GM19351 (cell line): ENCODE measurements around the gene PRICKLE2.

Experiments
- ATAC-seq: cut with Tn5 transposase; IDR thresholded peaks from one replicate; pipeline ENCODE4 v1.9.1; 2021; ENCODE audit warnings: mild to moderate bottlenecking, moderate library complexity; ENCODE audit not compliant: unreplicated experiment

PRICKLE2 gene

DNA sequence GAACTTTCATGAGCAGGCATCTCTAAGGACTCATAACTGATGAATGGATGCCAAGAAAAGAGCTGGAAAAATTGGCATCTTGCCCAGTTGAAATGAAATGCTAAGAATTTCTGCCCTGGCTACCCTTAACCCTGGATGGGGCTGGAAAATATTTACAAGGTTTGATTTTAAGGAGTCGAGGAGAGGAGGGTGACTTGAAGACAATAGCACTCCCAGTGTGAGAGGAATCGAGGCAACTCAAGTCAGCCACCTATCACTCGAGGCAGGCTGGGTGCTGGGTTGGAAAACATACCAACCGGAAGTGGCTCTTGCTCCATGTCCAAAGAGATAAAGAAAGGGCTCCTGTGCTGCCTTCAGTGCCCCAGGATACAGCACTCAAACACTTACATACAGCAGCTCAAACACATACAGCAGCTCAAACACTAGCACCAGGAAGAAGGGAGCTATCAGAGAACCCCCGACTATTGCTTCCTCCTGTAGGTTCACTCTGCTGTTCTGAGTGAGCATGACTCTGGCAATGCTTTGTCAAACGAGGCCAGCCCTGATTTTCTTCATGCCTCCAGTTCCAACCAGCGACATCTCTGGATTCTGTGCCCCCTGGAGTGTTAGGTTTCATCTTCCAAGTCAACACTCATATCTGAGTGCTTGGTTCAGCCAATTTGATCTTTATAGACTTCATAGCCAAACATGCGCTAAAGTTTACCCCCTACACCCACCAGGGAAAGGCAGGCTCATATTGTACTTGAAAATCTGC, 4.9 kb downstream of the PRICKLE2 start:
- no peak for ATAC-seq

DNA sequence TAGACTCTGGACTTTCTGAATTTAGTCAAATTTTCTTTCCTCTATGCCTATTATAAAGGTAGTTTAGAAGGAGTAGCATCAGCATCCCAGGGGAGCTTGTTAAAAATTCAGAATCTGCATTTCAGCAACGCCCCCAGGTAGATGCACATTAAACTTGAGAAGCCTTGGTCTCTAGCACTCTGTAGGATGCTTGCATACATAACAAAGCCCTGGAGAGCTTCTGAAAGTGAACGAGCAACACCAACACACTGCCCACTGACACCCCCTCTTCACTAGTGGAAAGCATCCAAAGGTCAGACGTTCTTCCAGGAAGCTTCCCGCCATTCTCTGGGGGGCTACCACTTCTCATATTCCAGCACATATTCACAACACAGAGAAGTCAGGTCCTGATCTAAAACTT, 6.5 kb downstream of the PRICKLE2 start:
- ATAC-seq = no peak

DNA sequence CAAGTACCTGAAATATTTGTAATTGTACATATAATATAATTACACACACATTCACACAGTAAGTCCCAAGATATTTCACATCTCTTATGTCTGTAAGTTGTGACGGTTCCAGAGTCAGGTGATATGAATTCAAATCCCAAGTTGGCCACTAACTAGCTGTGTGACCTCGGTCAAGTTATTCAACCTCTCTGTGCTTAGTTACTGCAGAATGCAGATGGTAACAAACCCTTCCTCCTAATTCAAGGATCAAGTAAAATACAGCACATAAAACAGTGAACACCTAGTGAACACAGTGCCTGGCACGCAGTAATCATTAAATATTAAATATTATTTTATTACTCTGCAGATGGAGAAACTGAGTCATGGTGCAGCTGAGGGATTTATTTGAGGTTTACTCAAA, 6.9 kb downstream of the PRICKLE2 start:
- no peak for ATAC-seq

DNA sequence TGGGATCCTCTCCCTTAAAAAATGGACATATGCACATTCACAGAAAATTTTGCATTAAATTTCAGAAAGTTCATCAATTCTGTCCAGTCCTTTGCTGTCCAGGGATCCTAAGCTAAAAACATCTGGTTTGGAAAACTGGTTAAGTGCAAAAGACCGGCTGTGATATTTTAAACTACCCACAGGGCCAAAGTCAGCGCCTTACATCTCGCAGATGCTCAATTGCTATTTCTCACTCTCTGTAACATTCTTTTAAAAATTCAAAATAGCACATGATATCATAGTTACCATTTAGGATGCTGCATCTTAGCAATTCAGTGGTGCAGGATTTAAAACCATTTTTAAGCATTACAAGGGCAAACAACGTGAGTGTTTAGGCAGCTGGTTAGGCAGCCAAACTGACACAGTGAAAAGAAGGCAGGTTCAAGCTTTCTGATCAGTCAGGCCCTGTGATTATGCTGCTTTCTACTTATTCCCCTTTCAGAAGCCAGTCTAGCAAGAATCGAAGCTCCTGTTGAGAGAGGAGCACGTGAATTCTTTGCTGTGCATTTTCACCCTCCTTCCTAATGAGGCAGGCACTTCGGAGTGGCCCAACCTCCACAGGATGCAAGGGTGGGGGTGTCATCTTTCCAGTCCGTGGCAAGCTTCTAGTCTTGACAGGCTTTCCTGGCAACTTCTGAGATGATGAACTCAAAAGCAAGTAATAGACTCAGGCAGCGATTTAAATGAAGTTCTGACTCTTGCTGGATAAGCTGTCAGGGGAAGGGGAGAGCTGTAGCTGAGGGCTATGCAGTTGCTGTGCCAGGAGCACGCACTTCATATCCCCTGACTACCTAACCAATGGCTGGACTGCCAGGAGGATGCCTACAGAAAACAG, 8.8 kb downstream of the PRICKLE2 start:
- no peak for ATAC-seq

DNA sequence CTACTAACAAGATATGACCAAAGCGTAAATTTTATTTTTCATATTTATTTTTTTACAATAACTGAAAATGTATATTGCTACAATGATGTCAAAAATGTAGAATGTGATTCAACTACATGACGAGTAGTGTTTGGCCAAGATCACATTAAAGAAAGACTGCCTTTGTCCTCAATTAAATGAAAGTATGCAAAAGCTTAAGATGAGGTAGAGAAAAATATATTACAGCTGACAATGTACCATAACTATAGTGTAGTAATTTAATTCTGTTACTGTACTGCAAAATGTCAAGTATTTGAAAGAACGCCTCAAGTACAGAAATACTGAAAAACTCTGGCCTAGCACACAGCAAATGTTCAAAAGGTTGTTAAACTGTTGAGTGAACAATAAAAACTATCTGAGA, 9.7 kb downstream of the PRICKLE2 start:
- ATAC-seq = no peak

DNA sequence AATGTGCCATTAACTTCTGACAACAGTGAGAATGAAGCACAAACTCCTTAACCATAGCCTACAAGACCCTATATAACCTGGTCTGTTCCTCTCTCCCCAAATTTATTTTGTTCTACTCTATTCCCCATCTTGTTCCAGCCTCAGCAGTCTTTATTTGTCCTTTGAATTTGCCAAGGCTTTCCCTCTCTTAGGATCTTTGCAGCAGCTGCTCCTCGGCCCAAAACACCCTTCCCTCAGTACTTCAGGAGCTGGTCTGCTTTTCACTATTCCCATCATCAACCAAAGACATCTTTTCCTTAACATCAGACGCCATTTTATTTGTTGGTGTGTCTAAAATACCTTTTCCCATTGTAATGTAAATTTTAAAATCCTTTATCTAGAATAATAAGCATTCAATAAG, 10.2 kb downstream of the PRICKLE2 start:
- no peak for ATAC-seq

DNA sequence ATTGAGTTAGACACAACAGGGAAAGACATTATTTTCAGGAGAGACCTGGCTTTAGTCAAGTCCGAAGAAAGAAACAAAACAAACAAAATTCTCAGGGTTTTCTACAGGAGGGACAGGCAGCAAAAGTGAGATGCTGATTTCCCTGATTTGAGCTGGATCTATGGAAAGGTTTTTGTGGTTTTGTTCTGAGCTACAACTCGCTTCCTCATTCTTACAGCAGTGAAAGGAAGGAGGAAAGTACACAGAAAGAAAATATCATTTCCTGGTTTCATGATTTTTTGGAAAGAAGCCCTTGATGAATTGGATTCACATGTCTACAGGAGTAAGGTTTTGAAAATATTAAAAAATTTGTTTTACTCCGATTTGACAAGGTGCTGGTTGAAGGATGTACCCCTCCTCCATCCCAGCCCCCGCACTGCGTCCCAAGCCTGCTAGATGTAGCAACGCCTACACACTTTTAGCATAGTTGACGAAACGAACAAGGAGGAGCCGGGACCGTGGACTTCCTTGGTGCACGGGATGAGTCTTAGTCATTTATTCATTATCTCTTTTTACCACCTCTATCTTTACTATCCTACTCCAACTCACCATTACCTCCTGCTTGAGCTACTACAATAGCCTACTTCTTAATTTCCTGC, 10.8 kb downstream of the PRICKLE2 start:
- no peak for ATAC-seq

DNA sequence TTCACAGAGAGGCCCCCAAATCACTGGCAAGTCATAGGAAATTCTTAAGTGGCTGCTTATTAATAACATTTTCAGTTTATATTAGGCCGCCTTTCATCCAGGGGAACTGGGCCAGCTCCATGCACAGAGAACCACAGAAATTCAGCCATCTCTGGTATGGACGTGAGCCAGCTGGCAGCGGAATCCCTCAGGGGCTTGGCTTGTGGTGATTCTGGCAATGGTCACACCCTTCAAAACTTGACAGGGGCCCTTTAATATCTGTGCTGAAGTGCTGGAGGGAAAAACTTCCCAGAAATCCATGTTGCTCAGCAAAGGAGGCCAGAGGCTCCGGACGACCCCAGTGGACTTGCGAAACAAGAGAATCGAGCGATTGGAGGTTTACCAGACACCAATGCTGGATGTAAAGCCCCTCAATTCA, 11.3 kb downstream of the PRICKLE2 start:
- no peak for ATAC-seq

DNA sequence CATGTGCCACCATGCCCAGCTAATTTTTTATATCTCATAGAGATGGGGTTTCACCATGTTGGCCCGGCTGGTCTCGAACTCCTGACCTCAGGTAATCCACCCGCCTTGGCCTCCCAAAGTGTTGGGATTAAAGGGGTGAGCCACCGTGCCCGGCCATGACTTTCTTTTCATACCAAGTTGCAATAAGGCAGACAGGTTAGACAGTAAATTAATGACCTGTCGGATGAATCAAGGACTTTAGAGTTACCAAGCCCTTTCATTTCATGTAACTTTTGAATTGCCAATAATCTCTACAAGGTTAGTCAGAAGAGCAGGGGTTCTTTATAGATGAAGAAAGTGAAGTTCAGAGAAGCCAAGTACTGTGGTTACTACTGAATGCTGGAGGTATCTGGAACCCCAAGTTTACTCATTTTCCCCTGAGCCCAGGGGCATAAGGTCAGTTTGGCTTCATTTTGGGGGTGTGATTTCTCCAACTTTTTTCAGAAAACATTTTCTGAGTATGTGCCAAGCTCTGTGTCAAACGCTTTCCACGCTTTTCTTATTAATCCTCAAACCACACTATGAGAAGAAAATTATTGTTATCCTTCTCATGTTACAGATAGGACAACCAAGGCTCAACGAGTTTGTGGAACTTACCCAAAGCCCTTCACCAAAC, 11.9 kb downstream of the PRICKLE2 start:
- no peak for ATAC-seq

DNA sequence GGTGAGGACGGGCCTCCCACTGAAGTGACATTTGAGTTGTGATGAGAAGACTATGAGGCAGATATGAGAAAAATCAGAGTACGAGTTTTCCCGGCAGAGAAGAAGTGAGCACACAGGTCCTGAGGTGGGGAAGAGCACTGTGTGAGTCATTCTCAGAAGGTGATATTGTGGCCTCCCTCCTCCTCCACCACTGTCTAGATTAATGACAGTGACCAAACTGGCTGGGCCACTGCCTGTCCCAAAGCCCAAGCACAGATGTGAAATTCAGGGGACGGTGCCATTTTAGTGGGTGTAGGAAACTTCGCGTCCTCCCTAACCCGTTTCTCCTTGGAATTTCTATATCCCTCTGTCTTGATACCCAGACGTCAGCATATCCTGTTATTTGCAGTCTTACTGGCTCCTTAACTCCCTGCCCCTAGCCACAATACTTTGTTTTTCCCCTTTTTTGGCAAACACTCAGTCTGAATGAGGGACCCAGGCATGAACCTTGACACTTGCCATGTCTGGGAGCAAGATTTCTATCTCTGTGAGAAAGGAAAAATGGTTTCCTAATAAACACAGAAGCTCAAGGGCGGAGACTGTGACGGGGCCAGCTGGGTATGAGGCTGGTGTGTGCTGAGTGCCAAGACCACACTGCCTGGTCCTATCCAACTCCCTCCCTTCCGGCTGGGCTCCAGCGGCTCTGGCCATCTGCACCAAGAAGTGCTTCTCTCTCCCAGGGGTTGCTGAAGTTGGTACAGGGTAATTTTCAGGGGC, 15.2 kb downstream of the PRICKLE2 start:
- no peak for ATAC-seq

DNA sequence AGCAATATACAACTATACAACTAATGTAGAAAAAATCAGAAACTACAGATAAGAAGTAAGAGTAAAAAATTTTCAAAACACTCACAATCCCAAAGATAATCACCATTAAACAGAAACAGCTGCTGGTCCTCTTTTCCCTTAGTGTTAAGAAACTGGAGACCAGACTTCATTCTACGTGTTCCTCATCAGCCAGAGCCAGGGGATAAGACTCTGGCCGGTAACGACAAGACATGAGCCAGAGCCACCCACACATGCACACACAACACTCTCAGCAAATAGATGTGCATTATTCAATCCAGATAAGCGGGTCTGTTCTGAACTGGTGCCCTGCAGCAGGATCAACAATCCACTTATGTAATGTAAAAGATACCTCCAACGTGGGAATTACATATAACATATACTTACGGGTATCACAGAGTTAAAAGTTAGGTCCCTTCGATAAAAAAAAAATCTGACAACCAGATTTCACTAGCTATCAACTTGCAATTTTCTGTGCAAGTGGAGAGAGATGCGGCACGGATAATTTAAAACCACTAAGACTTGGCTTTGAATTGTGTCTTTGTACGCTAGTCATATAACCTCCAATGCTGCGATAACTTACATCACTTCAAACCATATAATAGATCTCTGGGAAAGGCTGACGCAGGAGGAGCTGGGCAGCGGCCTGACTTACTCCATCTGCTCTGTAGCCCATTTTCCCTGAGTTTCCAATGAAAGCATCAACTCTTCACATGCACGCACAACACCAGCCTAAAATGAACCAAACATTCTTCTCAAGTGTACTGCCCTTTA, 17.8 kb downstream of the PRICKLE2 start:
- no peak for ATAC-seq

DNA sequence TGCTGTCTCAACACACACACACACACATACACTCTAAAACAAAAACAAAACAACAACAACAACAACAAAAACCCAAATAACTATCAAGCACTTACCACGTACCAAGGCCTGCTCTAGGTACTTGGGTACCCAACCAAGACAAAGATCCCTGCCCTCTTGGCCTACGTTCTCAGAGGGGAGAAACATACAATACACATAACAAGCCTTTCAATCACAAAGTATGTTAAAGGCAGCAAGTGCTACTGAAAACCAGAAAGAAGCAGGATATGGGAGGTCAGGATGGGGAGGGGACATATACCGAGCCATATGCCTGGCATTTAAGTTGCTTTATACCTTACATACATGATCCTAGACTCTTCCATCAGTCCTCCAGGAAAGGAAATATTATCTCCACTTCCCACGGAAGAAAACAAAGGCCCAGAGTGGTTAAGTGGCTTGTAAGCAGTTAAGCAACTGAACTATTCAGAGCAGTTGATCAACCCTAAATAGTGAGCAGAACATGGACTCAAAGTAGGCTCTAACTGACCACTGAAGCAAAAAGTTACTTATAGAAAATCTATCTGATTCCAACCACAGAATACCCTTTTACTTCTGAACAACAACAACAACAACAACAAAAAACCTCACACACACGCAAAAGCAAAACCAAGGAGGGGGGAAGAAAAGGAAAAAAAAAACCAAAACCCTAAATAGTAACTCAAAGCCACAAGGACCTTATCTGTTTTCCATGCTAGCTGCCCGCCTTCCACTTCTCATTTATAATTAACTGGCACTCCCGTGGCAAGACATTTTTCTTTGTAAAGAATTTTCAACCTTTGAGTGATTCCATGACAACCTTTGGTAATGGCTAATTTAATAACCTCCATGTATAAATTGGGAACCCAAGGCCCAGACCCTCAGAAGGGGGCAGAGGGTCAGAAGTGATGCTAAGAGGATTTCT, 21.0 kb downstream of the PRICKLE2 start:
- no peak for ATAC-seq

DNA sequence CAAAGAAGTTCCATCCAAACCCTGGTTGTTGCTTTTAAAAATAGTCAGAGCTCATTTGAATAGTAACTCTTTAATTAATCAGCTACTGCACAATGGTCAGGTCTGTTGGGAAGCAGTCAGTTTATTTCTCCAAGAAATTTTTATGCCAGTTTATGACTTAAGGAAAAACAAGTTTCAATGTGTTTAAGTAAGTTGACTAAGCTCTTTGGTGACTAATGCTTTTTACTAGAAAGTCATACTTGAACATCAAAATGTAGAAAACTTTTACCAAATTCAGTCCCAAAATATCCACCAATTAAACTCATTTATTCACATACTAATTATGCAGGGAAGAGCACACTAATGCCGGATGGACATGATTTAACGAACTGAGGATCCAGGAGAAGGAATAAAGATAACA, 22.1 kb downstream of the PRICKLE2 start:
- ATAC-seq = no peak

DNA sequence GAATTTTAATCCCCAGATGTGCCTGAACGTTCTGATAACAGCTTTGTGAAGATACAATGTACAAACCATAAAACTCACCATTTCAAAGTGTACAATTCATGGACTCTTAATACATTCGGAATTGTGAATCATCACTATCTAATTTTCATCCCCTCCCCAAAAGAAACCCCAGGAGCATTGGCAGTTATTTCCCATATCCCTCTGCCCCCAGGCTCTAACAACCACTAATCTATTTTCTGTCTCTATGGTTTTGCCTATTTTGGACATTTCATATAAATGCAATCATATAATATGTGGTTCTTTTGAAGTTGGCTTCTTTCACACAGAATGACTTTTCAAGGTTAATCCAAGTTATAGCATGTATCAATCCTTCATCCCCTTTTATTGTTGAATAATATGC, 25.3 kb downstream of the PRICKLE2 start:
- ATAC-seq = no peak

DNA sequence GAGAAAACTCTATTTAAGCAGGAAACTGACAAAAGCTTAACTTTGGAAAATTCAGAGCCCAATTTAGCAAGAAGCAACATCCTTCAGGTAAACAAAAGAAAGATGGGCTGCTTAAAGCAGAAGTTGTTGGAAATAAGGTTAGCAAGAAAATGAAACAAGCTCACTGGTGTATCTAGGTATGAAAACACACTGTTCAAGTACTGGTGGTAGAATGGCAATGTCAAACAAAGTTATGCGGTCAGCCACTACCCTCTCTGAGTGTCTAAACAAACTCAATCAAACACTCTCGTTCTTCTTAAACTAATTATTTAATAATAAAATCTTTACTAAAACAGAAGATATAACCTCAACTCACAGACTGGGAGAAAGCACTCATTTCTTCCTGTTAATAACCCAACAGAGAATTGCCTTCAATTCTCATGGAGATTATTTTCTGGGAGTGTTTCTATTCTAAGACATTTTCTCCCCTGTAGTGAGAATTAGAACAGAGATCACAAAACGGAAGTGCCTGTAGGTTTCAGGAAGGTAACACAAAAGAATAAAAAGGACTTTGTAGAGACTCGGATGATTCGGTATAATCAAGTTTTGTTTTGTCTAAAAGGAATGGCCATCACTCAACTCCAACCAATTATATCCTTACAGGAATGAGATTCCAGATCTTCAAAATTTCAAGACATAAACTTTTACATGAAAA, 28.9 kb downstream of the PRICKLE2 start:
- ATAC-seq = no peak

DNA sequence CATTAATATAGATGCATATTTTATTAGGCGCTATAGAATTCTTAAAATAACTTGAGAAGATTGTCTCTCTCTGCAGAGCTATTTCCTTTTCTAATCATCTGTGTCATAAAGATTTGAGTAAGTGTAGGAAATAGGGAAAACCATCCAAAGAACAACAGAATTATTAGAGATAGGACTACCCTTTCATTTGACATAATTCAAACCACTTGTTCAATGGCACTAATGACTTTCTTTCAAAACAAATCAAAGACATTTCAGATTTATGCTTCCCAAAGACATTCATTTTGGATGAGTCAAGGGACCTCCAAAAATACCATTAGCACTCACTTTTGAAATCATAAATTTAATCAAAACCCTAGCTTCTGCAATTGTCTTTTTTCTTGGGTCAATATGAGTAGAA, 29.5 kb downstream of the PRICKLE2 start:
- no peak for ATAC-seq

DNA sequence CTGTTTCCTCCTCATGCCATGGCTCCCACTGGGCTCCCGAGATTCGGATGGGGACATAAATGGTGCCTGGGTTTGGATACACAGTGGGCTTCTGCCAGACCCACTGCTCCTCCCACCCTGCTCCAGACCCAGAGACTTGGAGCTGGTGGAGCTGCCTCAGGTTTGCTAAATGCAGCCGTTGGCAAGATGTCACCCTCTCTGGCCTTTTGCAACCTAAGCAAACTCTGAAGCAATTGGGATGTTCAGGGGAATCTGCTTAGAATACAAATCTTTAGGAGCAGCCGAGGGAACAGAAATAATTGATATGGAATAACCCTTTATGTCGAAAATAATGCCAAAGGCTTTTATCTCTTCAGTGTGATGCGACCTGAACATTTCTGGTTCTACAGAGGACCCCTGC, 33.4 kb downstream of the PRICKLE2 start:
- no peak for ATAC-seq
